Gastrocnemius medialis (tissue), 4 donors: Measurements from ENCODE around the gene EWSR1. TPM values are rescaled to one million over a fixed set of nuclear protein-coding genes. Genes with fewer than 3 reads are reported as not detected.
A peak's percentile ranks its signal among the peaks of the same experiment; 100 is the strongest.

Source experiments
- ATAC-seq, 2 donors: fragments of 150-250 bp; one replicate each; pipeline ENCODE4 v1.9.1; 2016
- DNase-seq, 2 donors: peaks; one replicate each; pipeline ENCODE4 v3.0.0-alpha.2; 2019
- H3K27ac ChIP-seq, 4 donors: fragments of 200-600 bp; sonication (generic); 1 replicate in 1 of 4; 2 replicates in 3 of 4; pipeline ENCODE4 v1.5.1; 2016 to 2018; ENCODE audit warnings: mild to moderate bottlenecking in 2 of 4, moderate library complexity in 1 of 4
- H3K27me3 ChIP-seq, 3 donors: fragments of 200-600 bp; sonication (generic) in 2 of 3; 1 replicate in 1 of 3; 2 replicates in 2 of 3; pipeline versions ENCODE4 v1.5.1 to v1.6.0; 2016 to 2019; ENCODE audit warnings: mild to moderate bottlenecking in 1 of 3, moderate library complexity in 1 of 3
- H3K36me3 ChIP-seq, 2 donors: fragments of 200-600 bp; sonication (generic) in 1 of 2; one replicate each; pipeline ENCODE4 v1.5.1; 2017 to 2018
- H3K4me1 ChIP-seq, 2 donors: fragments of 200-600 bp; sonication (generic) in 1 of 2; one replicate each; pipeline ENCODE4 v1.5.1; 2016 to 2017; ENCODE audit warnings: mild to moderate bottlenecking in 2 of 2
- H3K4me3 ChIP-seq, 4 donors: fragments of 200-600 bp; sonication (generic) in 3 of 4; 1 replicate in 1 of 4; 2 replicates in 3 of 4; pipeline ENCODE4 v1.5.1; 2016 to 2019; ENCODE audit warnings: mild to moderate bottlenecking in 2 of 4
- H3K9me3 ChIP-seq, 3 donors: fragments of 200-600 bp; sonication (generic) in 2 of 3; 1 replicate in 1 of 3; 2 replicates in 2 of 3; pipeline ENCODE4 v1.5.1; 2016 to 2019
- CTCF ChIP-seq, 5 experiments: fragments of 450-650 bp in 3 of 5; fragments of 200-600 bp in 2 of 5; sonication (generic) in 2 of 5; IDR thresholded peaks in 4 of 5; conservative IDR thresholded peaks in 1 of 5; 1 replicate in 4 of 5; 2 replicates in 1 of 5; pipeline ENCODE4 v1.5.1; 2016 to 2019; ENCODE audit warnings: antibody characterized with exemption in 5 of 5, mild to moderate bottlenecking in 3 of 5, moderate library complexity in 3 of 5
- POLR2A ChIP-seq, 2 donors: fragments of 450-650 bp; IDR thresholded peaks; one replicate each; pipeline ENCODE4 v1.6.1; 2017; ENCODE audit warnings: antibody characterized with exemption in 2 of 2, mild to moderate bottlenecking in 2 of 2, moderate library complexity in 2 of 2
- in situ Hi-C, 4 donors: fragments of 200-750 bp; cut with MboI; loops; one replicate each; pipeline versions ENCODE4 v1.15.0 to v1.8.0; 2017; ENCODE audit warnings: low sequenced_read_pairs in 4 of 4
- intact Hi-C: fragments of 100-400 bp; cut with DNase I; formaldehyde crosslinking; loops from one replicate; pipeline ENCODE4 v1.15.1; 2023; ENCODE audit warnings: low total_unique reads
- total RNA-seq, 4 donors: library from RNA; depleted of rRNA; stranded (reverse); fragments of >200 nt; gene quantifications; one replicate each; pipeline versions ENCODE4 v1.1.0 to v1.2.3, GENCODE V29; 2016

EWSR1 gene
- total RNA-seq, 4 donors from 2014 or later: 192 to 269 (median 202) TPM

DNA sequence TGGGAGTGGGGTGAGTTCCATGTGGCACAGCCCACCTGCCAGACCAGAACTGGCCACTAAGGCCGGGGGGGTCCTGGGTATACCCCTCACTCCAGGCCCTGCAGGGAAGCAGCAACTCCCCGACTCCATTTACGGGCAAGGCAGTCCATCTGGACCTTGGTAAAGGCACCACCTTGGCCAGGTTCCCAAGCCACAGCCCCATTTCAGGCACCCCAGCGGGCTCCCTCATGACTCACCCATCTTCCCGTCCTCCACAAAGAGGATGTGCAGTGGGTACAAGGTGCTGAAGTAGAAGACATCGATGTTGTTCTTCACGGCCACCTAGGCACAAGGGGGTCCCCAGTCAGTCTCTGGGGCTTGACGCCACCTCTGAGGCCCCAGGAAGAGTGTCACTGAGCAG lies 63.1 kb downstream of the EWSR1 start:
- Histone ChIP-seq H3K4me1 (peaks cover 45 to 49% of the 10 kb centered on the region in 2 donors), H3K4me3 (no peak overlapping the region), H3K9me3 (no peaks in the 10 kb centered on the region), H3K36me3 (peaks cover 0 to 29% of the 10 kb centered on the region in 2 donors), H3K27me3 (no peaks in the 10 kb centered on the region), H3K27ac (peak overlapping the region; percentile 74 to 84 (median 81))
- intact Hi-C loops: no loop called here
- in situ Hi-C loops: no loop called here
- DNase-seq (no peak), ATAC-seq (no peak)
- TF ChIP-seq POLR2A (IDR thresholded peaks at IDR 0.05) (no peak), CTCF (IDR thresholded peaks at IDR 0.05 in 4 of 5, conservative IDR thresholded peaks at IDR 0.05 in 1 of 5) (no peak)

DNA sequence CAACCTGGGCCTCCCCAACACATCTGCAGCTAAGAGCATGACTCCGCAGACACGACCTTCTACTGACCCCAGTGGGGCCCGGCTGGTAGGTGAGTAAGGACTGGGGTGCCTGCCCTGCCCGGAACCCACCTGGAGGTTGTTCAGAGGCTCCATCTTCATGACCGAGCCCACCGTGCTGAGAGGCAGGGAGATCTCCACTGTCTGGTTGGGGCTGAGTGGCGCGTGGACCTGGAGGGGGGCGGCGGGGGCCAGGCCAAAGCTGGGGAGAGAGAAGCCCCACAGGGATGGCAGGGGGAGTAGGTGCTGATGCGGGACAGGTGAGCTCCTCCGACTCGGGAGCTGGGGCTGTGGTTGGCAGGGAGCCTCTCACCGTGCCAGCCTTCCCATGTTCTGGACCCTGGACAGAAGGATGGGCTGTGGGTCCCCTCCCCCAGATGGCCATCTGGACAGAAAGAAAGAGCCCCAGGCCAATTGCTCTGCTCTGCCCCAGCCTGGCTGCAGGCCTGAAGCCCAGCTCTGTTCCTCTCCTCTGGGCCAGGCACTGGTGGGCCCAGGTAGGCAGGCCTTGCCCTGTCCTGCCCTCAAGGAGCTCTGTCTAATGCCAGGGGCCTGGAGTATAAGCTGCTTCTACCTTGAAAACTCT lies 63.7 kb downstream of the EWSR1 start:
- no peak for DNase-seq
- H3K27me3 ChIP-seq: no peaks in the 10 kb centered on the region
- TF ChIP-seq CTCF (IDR thresholded peaks at IDR 0.05 in 4 of 5, conservative IDR thresholded peaks at IDR 0.05 in 1 of 5): no peak
- TF ChIP-seq POLR2A (IDR thresholded peaks at IDR 0.05): no peak

DNA sequence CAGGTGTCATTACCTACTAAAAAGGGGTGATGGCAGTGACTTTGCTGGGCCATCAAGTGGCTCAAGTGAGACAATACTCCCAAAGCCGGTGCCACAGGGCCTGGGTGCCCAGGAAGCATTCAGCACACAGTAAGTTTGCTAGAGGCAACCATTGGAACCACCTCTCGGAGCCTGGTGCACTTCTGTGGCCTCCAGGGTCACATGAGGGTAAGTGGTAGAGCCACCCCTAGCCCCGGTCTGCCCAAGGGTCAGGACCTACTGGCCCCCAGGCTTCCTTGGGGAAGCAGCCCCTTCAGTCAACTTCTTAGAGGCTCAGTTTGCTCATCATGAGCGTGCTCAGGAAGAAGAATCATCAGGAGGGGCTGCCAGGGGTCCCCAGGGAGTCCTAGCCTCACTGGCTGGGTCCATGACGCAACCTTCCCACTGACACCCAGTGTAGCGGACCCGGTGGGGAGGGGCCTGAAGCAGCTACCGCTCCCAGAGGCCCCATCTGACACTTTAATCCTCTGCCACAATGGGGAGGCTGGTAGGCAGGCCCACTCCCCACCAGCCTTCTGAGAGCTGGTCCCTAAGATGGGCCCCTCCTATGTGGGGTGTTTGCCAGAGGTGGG lies 64.9 kb downstream of the EWSR1 start:
- H3K4me3 ChIP-seq: no peak overlapping the region
- H3K27ac ChIP-seq: no peak overlapping the region
- ATAC-seq: no peak
- peaks cover 57 to 59% of the 10 kb centered on the region in 2 donors for H3K4me1 ChIP-seq
- DNase-seq: no peak
- no peaks in the 10 kb centered on the region for H3K9me3 ChIP-seq
- no peaks in the 10 kb centered on the region for H3K27me3 ChIP-seq
- intact Hi-C loops (no loop called here), in situ Hi-C loops (no loop called here)
- TF ChIP-seq CTCF (IDR thresholded peaks at IDR 0.05 in 4 of 5, conservative IDR thresholded peaks at IDR 0.05 in 1 of 5) (no peak), POLR2A (IDR thresholded peaks at IDR 0.05) (no peak)
- H3K36me3 ChIP-seq: peaks cover 0 to 29% of the 10 kb centered on the region in 2 donors

More for the DNA sequence above, 63.7 kb downstream of the EWSR1 start:
- Histone ChIP-seq H3K9me3 (no peaks in the 10 kb centered on the region), H3K36me3 (peaks cover 0 to 29% of the 10 kb centered on the region in 2 donors), H3K27ac (no peak overlapping the region), H3K4me3 (no peak overlapping the region), H3K4me1 (peaks cover 51 to 53% of the 10 kb centered on the region in 2 donors)
- intact Hi-C loops: no loop called here
- in situ Hi-C loops: no loop called here
- ATAC-seq: no peak

GRCh38 chr22:29334148-29334547 lies 66.1 kb downstream of the EWSR1 start:
- Histone ChIP-seq H3K9me3 (no peaks in the 10 kb centered on the region), H3K27me3 (no peaks in the 10 kb centered on the region), H3K4me3 (no peak overlapping the region), H3K36me3 (peaks cover 0 to 39% of the 10 kb centered on the region in 2 donors), H3K4me1 (peaks cover 51 to 58% of the 10 kb centered on the region in 2 donors), H3K27ac (no peak overlapping the region)
- DNase-seq (no peak), ATAC-seq (no peak)
- TF ChIP-seq CTCF (IDR thresholded peaks at IDR 0.05 in 4 of 5, conservative IDR thresholded peaks at IDR 0.05 in 1 of 5) (no peak), POLR2A (IDR thresholded peaks at IDR 0.05) (no peak)
- intact Hi-C loops (no loop called here), in situ Hi-C loops (no loop called here)
